HepG2 (cell line): ENCODE results near the gene CDH11.

Experiments
- SMARCC2 ChIP-seq: fragments of 450-650 bp; IDR thresholded peaks from 2 replicates; pipeline ENCODE4 v1.6.1; 2017; ENCODE audit warnings: antibody characterized with exemption, mild to moderate bottlenecking
- ZNF10 ChIP-seq: sonication (generic); formaldehyde crosslinking; IDR thresholded peaks from 2 replicates; pipeline ENCODE4 v1.4.0; 2020; ENCODE audit warnings: mild to moderate bottlenecking, low read depth, missing genetic modification reagents, borderline replicate concordance
- ZNF776 ChIP-seq: sonication (generic); formaldehyde crosslinking; IDR thresholded peaks from 2 replicates; pipeline ENCODE4 v1.4.0; 2020; ENCODE audit warnings: mild to moderate bottlenecking, missing genetic modification reagents

GRCh38 chr16:64981568-64982281 is 140.1 kb downstream of the CDH11 start:
- no peak for TF ChIP-seq ZNF10 (CRISPR knock-in tag)
- no peak for TF ChIP-seq ZNF776 (CRISPR knock-in tag)
- TF ChIP-seq SMARCC2: no peak
